ENCODE results near the gene ANKS1A.
"Not testable (repeated sequence)": the region's sequence is repeated elsewhere in the genome, so short reads cannot be mapped to it uniquely, and the experiment has no call there.

Gene ANKS1A

DNA sequence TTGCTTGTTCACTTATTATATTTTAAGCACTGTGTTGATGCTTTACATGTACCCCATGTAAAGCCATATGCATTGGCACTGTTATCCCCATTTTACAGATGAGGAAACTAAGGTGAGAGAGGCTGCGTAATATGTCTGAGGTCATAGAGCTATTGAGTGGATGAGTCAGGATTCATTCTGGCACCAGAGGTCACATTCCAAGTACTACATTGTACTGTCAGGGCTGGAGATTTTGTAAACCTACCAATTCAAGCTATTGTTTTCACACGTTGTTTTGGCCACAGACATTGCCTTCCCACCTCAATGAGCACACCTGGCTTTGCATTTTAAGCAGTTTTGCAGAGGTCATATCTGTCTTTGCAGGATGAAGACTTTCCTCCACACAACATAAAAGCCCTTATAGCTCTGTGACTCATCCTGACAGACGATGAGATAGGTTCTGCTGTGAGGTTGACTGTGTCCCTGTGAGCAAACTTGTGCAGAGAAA lies 33.2 kb downstream of the ANKS1A start:
- peak; percentile 36 for DNase-seq (ENCODE audit: low read depth)

DNA sequence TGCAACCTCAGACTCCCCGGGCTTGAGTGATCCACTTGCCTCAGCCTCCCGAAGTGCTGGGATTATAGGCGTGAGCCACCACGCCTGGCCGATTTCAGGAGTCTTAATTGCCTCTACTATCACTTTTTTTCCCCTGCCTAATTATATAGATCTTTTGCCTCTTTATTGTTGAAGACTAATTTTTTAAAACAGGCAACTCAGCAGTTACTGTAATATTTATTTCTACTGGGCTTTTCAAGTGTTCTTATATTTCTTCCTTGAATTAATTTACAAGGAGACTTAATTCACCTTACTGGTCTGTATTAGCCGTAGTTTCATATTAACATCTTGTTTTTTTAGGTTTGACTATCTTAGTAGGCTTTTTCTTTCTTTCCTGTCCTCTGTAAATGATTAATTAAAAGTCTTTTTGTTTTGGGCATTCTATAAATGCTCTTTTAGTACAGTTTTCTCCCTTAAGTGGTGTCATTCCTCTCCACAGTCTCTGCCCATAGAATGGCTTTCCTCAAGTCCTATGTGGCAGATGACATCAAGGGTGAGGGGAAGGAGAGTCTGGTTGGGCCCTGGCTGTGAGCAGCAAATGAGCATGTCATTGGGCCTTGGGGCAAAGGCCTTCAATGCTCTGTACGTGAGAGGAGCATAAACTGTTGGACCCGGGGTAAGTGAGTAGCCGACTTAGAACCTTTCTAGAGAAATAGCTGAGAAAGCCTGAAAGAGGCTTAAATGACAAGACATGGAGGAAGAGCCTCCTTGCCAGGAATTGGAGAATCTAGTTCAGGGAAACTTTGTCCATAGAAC lies 36.0 kb downstream of the ANKS1A start:
- no peak for DNase-seq (ENCODE audit: low read depth)

- peak; percentile 17 for DNase-seq (ENCODE audit: low read depth)
Measured at GRCh38 chr6:34926655-34927054, 37.6 kb downstream of the ANKS1A start.

GRCh38 chr6:34928220-34928619 lies 39.2 kb downstream of the ANKS1A start:
- no peak for DNase-seq (ENCODE audit: low read depth)

DNA sequence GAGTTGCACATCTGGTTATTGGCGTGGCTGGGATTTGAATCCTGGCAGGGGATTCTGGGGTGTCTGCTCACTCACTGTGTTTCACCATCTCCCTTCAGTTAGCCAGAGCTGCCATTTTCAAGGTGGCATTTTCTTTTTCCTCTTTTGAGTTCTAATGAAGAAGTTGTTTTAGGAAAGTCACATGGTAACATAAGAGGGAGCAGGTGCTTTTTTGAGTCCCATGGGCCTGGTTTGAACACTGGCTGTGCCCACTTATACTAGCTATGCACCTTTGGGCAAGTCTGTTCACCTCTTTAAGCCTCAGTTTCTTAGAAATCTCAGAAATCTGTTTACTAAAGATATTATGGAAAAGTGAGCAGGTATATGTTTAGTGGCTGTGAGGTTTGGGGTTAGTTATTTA lies 39.6 kb downstream of the ANKS1A start:
- no peak for DNase-seq (ENCODE audit: low read depth)

DNA sequence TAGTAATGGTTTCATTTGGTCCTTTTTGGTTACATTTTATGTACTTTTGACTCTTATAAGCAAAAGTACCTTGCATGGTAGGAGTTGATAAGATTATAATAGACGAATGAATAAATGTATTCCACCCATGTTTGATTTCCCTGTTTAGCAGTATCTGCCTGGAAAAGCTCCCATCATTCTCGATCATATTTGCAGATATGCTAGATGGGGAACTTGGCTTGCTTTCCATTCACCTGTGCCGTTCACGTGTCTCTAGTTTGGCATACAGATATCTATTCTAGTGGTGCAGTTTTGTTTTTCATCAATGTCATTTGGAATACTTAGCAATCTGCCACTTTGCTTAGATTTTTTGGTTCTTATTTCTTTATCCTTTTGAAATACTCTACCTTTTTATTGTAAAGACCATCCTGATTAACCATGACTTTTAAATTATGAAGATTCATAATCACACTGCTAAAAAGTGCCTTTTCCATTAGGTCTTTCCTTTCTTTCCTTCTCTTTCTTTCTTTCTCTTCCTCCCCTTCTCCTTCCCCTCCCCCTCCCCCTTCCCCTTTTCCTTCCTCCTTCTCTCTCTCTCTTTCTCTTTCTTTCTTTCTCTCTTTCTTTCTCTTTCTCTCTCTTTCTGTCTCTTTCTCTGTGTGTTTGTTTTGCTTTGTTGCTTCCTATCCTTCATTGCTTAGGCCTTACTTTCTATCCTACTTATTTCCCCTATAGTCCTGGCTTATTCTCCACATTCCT lies 40.4 kb downstream of the ANKS1A start:
- DNase-seq (ENCODE audit: low read depth) = no peak

DNA sequence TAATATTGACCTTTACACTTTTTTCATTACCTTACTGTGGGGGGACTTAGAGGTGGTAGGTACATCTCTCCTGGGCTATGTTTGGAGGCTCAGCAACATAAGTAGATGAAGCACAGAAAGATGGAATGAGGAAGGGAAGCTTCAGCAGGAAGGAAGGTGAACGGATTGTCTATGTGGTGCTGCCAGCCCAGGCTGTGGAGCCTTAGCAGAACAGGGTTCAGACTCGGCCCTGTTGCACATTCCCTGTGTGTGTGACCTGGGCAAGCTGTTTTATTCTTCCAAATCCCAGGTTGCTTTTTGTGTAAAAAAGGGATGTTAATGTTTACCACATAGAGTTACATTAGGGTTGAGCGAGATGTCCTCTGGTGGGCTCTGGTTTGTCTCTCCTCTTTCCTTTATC lies 41.2 kb downstream of the ANKS1A start:
- no peak for DNase-seq (ENCODE audit: low read depth)

DNA sequence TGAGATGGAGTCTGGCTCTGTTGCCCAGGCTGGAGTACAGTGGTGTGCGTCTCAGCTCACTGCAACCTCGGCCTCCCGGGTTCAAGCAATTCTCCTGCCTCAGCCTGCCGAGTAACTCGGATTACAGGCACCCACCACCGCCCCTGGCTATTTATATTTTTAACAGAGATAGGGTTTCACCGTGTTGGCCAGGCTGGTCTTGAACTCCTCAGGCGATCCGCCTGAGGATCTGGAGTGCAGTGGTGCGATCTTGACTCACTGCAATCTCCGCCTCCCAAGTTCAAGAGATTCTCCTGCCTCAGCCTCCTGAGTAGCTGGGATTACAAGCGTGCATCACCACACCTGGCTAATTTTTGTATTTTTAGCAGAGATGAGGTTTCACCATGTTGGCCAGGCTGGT lies 43.1 kb downstream of the ANKS1A start:
- not testable (repeated sequence) for DNase-seq (ENCODE audit: low read depth)

DNA sequence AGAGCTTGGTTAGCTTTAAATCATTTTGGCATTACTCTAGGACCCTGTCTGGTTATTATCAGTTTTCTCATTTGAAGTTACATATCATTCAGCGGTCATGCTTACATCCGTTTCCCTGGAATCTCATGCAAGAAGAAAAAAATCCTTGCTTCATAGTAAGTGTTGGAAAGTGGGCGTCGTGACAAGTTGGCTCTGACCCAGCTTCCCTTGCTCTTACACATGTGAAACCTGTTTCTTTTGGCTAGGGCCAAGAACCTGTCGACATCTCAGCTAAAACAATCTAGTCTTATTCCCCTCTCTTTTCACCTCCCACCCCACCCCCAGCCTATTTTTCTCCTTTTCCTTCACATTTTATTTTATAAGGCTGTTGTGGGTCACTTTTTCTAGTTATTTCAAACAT lies 45.5 kb downstream of the ANKS1A start:
- DNase-seq (ENCODE audit: low read depth) = no peak

DNA sequence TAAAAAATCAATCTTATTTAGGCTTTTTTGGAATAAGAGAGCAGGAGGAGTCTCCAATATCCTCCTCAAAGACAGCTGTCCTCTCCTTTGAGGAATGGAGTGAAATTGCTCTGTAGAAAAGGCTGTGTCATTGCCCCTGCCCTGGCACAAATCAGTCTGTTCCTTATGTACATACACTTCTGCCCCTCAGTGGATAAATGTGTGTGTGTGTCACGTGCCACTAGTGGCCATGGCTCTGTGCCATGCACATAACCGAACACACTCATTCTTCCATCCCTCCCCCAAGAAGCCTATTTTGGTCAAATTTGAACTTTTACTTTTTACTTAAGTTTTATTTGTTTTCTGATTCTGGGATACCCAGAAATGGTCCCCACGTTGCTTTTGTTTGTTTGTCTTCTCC lies 49.2 kb downstream of the ANKS1A start:
- no peak for DNase-seq (ENCODE audit: low read depth)

DNA sequence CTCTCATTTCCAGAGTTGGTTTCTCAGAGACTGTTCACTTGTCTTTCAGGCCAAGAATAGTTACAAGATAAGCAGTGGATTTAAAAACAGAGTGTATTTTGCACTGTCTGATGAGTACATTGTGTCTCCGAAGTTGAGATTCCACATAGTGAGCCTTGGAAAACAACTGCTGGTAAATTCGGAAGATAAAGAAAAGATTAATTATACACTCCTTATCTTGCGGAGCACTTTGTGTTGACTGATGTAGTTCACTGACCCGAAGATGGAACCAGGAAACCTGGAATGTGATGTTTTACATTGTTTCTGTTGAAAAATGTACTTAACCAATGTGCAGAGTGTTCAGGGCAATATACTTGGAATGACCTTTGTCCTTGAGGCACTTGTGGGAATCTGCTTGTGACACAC lies 51.0 kb downstream of the ANKS1A start:
- no peak for DNase-seq (ENCODE audit: low read depth)

DNA sequence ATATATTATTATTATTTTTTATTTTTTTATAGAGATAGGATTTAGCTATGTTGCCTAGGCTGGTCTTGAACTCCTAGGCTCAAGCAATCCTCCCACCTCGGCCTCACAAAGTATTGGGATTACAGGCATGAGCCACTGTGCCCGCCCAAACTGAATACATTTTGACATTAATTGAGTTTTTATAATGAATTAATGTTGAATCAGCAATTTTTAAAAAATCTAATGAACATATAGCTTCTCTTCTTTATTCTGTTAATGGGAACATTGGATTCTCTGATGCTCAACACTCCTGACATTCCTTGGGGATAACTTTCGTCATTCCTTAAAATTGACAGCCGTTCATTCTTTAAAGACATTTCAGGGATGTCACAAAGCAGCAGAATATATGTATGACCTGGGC lies 52.4 kb downstream of the ANKS1A start:
- DNase-seq (ENCODE audit: low read depth) = no peak

GRCh38 chr6:34945317-34945716 lies 56.3 kb downstream of the ANKS1A start:
- DNase-seq (ENCODE audit: low read depth) = no peak

DNA sequence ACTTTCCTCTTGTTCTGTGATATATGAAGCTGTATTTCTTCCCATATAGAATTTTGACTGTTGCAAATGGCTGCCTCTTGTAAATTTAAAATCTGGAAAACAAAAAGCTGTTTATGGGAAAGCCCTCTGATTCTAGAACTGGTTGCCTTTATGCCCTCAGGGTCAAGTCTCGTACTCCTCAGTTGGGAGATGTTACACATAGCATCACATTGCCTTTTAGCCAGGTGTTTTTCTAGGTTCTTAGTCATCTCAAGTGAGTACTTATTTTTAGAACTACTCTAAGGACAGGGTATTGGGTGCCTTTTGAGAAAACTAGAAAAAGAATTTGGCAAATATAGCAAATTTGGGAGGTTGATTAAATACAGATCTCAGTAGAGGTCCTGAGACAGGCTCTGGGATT lies 58.5 kb downstream of the ANKS1A start:
- DNase-seq (ENCODE audit: low read depth) = no peak

DNA sequence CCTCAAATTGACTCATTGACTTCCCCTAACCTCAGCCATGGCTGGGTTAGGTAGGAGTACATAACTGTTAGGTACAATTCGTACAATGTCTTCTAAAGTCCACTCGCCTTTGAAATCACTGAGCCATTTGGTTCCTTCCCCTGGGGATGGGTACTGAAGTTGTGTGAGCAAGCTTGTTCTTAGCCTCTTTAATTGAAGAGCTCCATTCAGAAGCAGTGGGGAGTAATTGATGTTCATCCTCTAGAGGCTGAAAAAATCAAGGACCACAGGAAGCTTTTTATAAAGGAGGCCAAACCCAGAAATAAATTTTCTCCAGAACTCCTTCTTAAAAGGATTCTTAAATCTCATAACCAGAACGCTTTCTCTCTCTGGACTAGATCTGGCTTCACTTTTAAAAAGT lies 60.6 kb downstream of the ANKS1A start:
- DNase-seq (ENCODE audit: low read depth) = no peak

GRCh38 chr6:34950849-34951248 lies 61.8 kb downstream of the ANKS1A start:
- DNase-seq (ENCODE audit: low read depth) = no peak

GRCh38 chr6:34951731-34952130 lies 62.7 kb downstream of the ANKS1A start:
- DNase-seq (ENCODE audit: low read depth) = no peak

DNA sequence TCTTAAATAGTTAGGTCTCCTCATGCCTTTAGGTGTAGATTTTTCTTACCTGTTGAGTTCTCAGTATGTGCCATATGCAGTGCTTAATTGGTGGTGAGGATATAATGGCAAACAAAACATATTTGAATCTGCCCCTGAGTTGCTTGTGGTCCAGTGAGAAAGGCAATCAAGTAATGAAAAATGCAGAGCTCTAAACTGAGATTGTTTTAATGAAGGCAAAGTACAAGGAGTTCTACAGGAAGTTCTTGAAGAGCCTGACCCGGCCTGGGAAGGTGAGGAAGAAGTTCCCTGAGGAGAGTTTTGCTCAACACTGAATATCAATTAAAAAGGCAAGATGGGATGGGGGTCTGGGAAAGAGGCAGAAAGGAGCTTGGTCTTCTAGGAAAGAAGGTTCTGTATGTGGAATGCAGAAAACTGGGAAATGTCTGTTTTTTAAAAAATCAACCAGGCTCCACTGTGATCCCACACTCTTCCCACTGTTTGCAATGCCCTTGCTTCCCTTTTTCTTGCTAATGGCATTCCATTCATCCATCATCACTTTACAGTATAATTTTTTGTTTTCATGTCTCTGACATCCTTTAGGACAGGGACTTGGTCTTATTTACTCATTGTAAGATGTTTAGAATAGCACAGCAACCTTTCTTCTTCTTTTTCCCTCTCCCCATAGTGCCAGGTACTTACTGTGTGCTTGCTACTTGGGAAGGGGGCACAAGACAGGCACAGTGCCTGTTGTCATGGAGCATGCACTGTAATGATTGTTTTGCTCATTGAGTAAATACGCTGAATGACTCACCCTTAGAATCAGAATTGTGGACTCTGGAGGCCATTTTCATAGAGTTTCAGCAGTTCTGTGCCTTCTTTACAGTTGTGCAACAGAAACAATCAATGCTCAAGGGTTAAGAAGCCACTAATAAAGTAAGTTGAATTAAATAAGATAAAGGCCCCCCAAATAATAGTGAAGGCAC lies 64.3 kb downstream of the ANKS1A start:
- DNase-seq (ENCODE audit: low read depth) = no peak

GRCh38 chr6:34955442-34955841 lies 66.4 kb downstream of the ANKS1A start:
- DNase-seq (ENCODE audit: low read depth) = no peak

GRCh38 chr6:34957231-34957783 lies 68.3 kb downstream of the ANKS1A start:
- no peak for DNase-seq (ENCODE audit: low read depth)

- no peak for DNase-seq (ENCODE audit: low read depth)
Measured at GRCh38 chr6:34958734-34959133, 69.7 kb downstream of the ANKS1A start.

- DNase-seq (ENCODE audit: low read depth) = no peak
Measured at GRCh38 chr6:34959224-34959623, 70.2 kb downstream of the ANKS1A start.
